Stimulated activated CD4-positive, alpha-beta T cell treated with anti-CD3 and anti-CD28 coated beads, Interleukin-1b, Interleukin-23, amount 100 ng/mL, for 4 hours (primary cell): ENCODE results near the gene BAZ2B.

ENCODE experiments used
- DNase-seq, 2 donors: peaks; one replicate each; pipeline ENCODE4 v3.0.0-alpha.2; 2020; ENCODE audit warnings: low read depth in 2 of 2

Gene BAZ2B

GRCh38 chr2:159322419-159322818, 293.9 kb downstream of the BAZ2B start:
- DNase-seq, result no peak

- no peak for DNase-seq
Measured at GRCh38 chr2:159317392-159318088, 298.8 kb downstream of the BAZ2B start.

GRCh38 chr2:159307942-159308341, 308.4 kb downstream of the BAZ2B start:
- no peak for DNase-seq

- no peak for DNase-seq
Measured at GRCh38 chr2:159300586-159300985, 315.8 kb downstream of the BAZ2B start.

- no peak for DNase-seq
Measured at GRCh38 chr2:159298967-159299366, 317.4 kb downstream of the BAZ2B start.

GRCh38 chr2:159297042-159297707, 319.2 kb downstream of the BAZ2B start:
- DNase-seq, result no peak

GRCh38 chr2:159292157-159292556, 324.2 kb downstream of the BAZ2B start:
- DNase-seq, result no peak

- DNase-seq, result no peak
Measured at GRCh38 chr2:159290289-159290907, 325.9 kb downstream of the BAZ2B start.

- DNase-seq, result no peak
Measured at GRCh38 chr2:159287733-159288132, 328.6 kb downstream of the BAZ2B start.

GRCh38 chr2:159286709-159287441, 329.5 kb downstream of the BAZ2B start:
- peak; percentile 94 to 99 for DNase-seq

GRCh38 chr2:159285929-159286708, 330.2 kb downstream of the BAZ2B start, which contains the start of gene WDSUB1:
TSS of gene WDSUB1 (minus strand) at chr2:159286703. CDS start at chr2:159283069, 3,634 bp downstream.
- DNase-seq, result peak; percentile 24 to 28

- DNase-seq, result no peak
Measured at GRCh38 chr2:159285433-159285832, 330.9 kb downstream of the BAZ2B start.

- DNase-seq, result no peak
Measured at GRCh38 chr2:159283529-159283928, 332.8 kb downstream of the BAZ2B start.

GRCh38 chr2:159281002-159281401, 335.3 kb downstream of the BAZ2B start:
- no peak for DNase-seq

GRCh38 chr2:159279700-159280099, 336.6 kb downstream of the BAZ2B start:
- DNase-seq, result no peak

GRCh38 chr2:159275111-159275510, 341.2 kb downstream of the BAZ2B start:
- DNase-seq, result no peak

GRCh38 chr2:159272156-159272555, 344.2 kb downstream of the BAZ2B start:
- no peak for DNase-seq

GRCh38 chr2:159270744-159271379, 345.5 kb downstream of the BAZ2B start:
- DNase-seq, result no peak
